H54 (cell line): ENCODE data around the gene PXMP2.

Experiments
- DNase-seq: peaks from one replicate; pipeline ENCODE4 v3.0.0; 2011; ENCODE audit warnings: low spot score, mixed read lengths; ENCODE audit not compliant: insufficient read length
- FAIRE-seq: peaks from 3 replicates; lab custom pipeline; 2011; peaks lifted over from hg19 to GRCh38; lab: Jason Lieb, UNC
- POLR2A ChIP-seq: IDR thresholded peaks from 2 replicates; pipeline ENCODE4 v1.6.1; 2011; ENCODE audit warnings: low read depth, mild to moderate bottlenecking, low read length

The PXMP2 gene

DNA sequence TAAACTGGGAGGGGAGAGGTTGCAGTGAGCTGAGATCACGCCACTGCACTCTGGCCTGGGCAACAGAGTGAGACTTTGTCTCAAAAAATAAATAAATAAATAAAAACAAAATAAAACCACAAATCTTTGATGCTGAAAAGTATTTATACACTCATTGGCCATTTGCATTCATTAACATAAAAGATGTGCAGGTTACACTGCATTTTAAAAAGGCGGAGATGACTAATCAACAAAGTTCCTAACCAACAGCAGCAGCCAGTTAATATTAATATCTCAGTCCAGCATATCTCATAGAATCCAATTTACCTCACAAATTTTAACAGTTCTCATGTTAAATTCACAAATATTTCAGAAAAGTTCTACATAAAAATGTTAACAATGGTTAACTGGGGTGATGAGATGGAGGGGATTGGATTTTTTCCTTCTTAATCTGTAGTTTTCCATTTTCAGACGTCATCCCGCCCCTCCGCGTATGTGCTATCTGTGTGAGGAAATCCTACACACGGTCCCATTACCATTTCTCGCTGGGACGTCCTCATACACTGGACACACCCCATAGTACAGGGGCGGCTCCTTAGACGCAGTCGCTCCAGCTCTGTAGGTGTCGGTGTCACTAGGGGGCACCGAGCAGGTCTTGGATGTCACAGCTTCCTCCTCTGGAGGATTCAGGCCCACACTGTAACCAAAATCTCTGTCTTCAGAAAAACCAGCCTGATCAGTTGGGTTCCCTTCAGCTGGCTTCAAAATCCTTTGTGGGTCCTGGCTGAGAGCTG, 67.0 kb downstream of the PXMP2 start:
- FAIRE-seq (no peak), DNase-seq (no peak)
- no peak for TF ChIP-seq POLR2A
